Measurements from ENCODE around the gene CDH15.
A peak's percentile ranks its signal among the peaks of the same experiment; 100 is the strongest.

The CDH15 gene

DNA sequence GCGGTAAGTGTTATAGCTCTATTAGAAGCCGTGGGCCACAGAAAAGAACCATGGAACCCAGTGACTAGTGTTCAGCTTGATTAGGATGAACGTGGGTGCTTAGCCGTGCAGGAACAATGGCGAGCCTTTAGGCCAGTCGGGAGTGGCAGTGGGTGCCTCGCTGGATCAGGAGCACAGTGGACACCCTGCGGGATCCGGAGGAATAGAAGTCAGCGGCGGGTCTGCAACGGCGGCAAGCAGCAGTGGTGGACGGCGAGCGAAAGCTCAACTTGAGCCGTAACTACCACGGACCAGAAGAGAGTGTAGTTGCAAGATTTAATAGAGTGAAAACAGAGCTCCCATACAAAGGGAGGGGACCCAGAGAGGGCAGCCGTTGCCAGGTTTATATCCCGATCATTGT is 37.3 kb upstream of the CDH15 start:
- Histone ChIP-seq H3K27ac (ENCODE audit: poor library complexity, severe bottlenecking) (no peak overlapping the region), H3K4me1 (ENCODE audit: insufficient read depth, poor library complexity, severe bottlenecking) (no peaks in the 10 kb centered on the region), H3K4me3 (ENCODE audit: severe bottlenecking) (no peak overlapping the region), H3K9me3 (ENCODE audit: severe bottlenecking) (peaks cover 3% of the 10 kb centered on the region), H3K36me3 (ENCODE audit: low read depth) (peaks cover 35% of the 10 kb centered on the region), H3K27me3 (ENCODE audit: insufficient read depth, poor library complexity, severe bottlenecking) (no peaks in the 10 kb centered on the region)
- ATAC-seq (ENCODE audit: low read depth) (no peak), DNase-seq (ENCODE audit: low spot score) (peak; percentile 56)
- TF ChIP-seq, protein P1, sequence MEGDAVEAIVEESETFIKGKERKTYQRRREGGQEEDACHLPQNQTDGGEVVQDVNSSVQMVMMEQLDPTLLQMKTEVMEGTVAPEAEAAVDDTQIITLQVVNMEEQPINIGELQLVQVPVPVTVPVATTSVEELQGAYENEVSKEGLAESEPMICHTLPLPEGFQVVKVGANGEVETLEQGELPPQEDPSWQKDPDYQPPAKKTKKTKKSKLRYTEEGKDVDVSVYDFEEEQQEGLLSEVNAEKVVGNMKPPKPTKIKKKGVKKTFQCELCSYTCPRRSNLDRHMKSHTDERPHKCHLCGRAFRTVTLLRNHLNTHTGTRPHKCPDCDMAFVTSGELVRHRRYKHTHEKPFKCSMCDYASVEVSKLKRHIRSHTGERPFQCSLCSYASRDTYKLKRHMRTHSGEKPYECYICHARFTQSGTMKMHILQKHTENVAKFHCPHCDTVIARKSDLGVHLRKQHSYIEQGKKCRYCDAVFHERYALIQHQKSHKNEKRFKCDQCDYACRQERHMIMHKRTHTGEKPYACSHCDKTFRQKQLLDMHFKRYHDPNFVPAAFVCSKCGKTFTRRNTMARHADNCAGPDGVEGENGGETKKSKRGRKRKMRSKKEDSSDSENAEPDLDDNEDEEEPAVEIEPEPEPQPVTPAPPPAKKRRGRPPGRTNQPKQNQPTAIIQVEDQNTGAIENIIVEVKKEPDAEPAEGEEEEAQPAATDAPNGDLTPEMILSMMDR (IDR thresholded peaks at IDR 0.05; ENCODE audit: poor library complexity, severe bottlenecking), result no peak

DNA sequence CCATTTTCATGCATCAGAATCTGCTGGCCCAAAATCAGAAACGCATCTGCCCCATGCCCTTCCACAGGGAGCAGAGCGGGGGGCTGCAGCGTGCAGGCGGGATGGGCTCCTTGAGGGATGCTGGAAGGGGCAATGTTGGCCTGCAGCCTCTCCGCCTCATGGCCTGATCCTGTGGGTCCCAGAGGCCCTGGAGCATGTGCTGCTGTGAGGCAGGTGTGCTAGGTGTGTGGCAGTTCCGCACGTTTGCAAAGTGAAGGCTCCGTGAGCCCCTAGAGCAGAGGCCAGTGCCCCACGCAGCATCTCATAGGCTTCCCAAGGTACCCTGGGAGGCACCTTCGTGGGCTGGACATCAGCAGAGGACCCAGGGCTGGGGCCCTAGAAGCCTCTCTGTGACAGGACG is 36.4 kb upstream of the CDH15 start:
- H3K36me3 ChIP-seq (ENCODE audit: low read depth), result peaks cover 26% of the 10 kb centered on the region
- no peak for ATAC-seq (ENCODE audit: low read depth)

DNA sequence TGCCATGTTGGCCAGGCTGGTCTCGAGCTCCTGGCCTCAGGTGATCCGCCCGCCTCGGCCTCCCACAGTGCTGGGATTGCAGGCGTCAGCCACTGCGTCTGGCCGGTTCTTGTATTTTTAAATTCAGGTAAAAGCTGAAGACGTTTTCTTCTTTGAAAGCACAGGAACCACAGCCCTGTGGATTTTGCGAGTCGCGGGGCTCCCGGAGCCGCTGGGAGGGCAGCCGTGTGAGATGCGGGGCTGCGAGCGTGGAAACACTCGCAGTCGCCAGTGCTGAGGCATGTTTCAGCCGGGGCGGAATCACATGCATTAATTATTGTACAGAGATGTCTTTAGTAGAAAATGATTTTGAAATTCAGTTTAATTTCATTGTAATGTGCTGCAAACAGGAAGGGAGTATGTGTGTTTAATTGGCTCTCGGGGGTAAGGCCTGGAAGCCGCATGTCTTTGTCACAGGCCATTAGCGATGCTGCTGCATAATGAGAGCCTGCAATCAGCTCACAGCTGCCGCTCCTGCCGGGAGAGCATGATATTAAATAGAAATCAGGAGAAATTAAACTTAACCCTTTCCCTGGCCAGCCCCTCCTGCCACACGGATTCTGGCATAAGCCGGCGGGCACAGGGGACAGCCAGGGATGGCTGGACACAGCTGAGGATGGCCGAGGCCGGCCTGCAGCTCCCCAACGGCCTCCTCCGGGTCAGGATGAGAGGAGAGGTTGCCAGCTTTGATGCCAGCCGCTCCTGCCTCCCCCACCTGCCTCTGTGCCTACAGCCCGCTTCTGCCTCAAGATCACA is 35.4 kb upstream of the CDH15 start:
- no peak overlapping the region for H3K27ac ChIP-seq (ENCODE audit: poor library complexity, severe bottlenecking)
- no peaks in the 10 kb centered on the region for H3K4me1 ChIP-seq (ENCODE audit: insufficient read depth, poor library complexity, severe bottlenecking)
- ATAC-seq (ENCODE audit: low read depth), result no peak
- H3K27me3 ChIP-seq (ENCODE audit: insufficient read depth, poor library complexity, severe bottlenecking), result no peaks in the 10 kb centered on the region
- TF ChIP-seq, protein P1 (IDR thresholded peaks at IDR 0.05; ENCODE audit: poor library complexity, severe bottlenecking), result no peak
- H3K36me3 ChIP-seq (ENCODE audit: low read depth), result peaks cover 25% of the 10 kb centered on the region
- H3K4me3 ChIP-seq (ENCODE audit: severe bottlenecking), result no peak overlapping the region
- peak; percentile 55 for DNase-seq (ENCODE audit: low spot score)
- H3K9me3 ChIP-seq (ENCODE audit: severe bottlenecking), result no peaks in the 10 kb centered on the region

More for the DNA sequence above, 36.4 kb upstream of the CDH15 start:
- no peak overlapping the region for H3K4me3 ChIP-seq (ENCODE audit: severe bottlenecking)
- no peaks in the 10 kb centered on the region for H3K4me1 ChIP-seq (ENCODE audit: insufficient read depth, poor library complexity, severe bottlenecking)
- TF ChIP-seq, protein P1 (IDR thresholded peaks at IDR 0.05; ENCODE audit: poor library complexity, severe bottlenecking), result no peak
- H3K9me3 ChIP-seq (ENCODE audit: severe bottlenecking), result no peaks in the 10 kb centered on the region
- H3K27me3 ChIP-seq (ENCODE audit: insufficient read depth, poor library complexity, severe bottlenecking), result no peaks in the 10 kb centered on the region
- no peak overlapping the region for H3K27ac ChIP-seq (ENCODE audit: poor library complexity, severe bottlenecking)
- peak; percentile 47 for DNase-seq (ENCODE audit: low spot score)

DNA sequence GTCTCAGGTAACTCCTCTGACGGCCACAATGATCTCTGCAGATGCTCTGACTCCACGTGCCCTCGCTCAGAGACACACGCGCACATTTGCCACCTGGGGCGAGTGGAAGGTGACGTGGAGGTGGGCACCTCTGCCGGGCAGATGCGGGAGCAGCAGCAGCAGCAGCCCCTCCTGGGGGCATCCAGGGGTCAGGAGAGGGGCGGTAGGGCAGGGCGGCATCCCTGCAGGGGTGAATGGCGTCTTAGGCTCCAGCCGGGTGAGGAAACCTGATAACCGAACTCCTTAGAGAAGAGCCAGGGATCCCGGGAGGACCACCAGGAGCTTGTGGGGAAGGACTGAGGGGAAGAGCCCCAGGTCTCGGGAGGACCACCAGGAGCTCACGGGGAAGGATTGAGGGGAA is 34.6 kb upstream of the CDH15 start:
- no peaks in the 10 kb centered on the region for H3K4me1 ChIP-seq (ENCODE audit: insufficient read depth, poor library complexity, severe bottlenecking)
- TF ChIP-seq, protein P1 (IDR thresholded peaks at IDR 0.05; ENCODE audit: poor library complexity, severe bottlenecking), result no peak
- no peak overlapping the region for H3K27ac ChIP-seq (ENCODE audit: poor library complexity, severe bottlenecking)
- no peak for ATAC-seq (ENCODE audit: low read depth)
- H3K9me3 ChIP-seq (ENCODE audit: severe bottlenecking), result no peaks in the 10 kb centered on the region
- no peak overlapping the region for H3K4me3 ChIP-seq (ENCODE audit: severe bottlenecking)
- peaks cover 20% of the 10 kb centered on the region for H3K36me3 ChIP-seq (ENCODE audit: low read depth)
- peak; percentile 45 for DNase-seq (ENCODE audit: low spot score)
- no peaks in the 10 kb centered on the region for H3K27me3 ChIP-seq (ENCODE audit: insufficient read depth, poor library complexity, severe bottlenecking)

All from RWPE2 (cell line).